ENCODE data around the gene GALR2. TPM values are rescaled to one million over a fixed set of nuclear protein-coding genes. Genes with fewer than 3 reads are reported as not detected.

GALR2 gene
- total RNA-seq, 1 donor from 2014 or later, result not detected

GRCh38 chr17:76091526-76092286, 17.1 kb downstream of the GALR2 start:
- no peak for FAIRE-seq

DNA sequence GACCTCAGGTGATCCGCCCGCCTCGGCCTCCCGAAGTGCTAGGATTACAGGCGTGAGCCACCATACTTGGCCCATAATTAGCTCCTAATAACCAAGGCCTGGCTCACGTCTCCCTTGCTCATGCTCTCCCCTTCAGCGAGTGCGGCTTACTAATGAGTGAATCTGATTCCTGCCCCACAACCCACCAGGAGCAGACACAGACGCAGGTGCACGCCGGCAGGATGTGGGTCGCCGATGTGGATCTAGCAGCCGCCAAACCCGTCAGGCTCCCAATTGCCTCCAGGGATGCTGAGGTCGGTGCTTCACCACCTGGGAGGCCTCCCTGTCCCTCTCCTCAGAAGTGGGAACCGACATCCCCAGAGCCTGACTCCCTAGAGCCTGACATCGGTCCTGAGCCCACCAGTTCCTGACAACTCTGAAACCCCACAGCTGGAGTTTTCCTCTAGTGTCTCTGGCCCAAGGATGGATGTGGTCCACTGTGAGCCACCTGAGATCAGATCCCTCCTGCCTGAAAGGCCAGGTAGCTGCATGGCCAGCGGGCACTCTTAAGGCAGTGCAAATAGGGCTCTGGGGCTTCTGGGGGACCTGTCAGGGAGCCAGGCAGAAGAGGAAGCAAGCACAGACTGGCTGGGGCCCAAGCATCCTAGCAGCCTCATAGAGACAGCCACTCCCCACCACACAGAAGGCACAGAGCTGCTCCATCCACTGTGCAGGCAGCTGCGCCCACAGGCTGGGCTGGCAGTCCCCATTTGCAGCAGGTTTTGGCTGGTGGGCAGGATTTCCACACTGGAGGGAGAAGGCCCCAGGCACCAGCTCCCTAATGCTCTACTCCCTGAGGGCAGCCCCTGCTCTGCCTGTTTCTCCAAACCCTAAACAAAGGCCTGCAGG, 18.2 kb downstream of the GALR2 start:
- no peak for FAIRE-seq
- no peak for DNase-seq (ENCODE audit: low spot score in 2 of 2)

More at GRCh38 chr17:76091526-76092286, 17.1 kb downstream of the GALR2 start:
- DNase-seq (ENCODE audit: low spot score in 2 of 2), result no peak

GRCh38 chr17:76094046-76094445, 19.5 kb downstream of the GALR2 start:
- no peak for FAIRE-seq

DNA sequence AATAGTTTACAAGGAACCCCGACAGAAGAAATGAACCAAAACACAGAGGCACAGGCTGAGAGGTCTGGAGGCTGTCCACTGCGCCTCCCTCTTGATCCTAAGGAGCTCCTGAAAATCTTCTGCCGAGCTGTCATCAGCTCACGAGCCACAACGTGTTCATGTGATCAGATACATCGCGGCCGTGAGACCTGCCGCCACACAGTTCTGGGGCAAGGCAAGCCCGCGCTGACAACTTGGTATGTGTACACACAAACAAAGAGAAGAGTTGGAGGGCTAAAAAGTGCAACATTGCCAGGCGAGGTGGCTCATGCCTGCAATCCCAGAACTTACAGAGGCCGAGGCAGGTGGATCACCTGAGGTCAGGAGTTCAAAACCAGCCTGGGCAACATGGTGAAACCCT, 21.4 kb downstream of the GALR2 start:
- DNase-seq (ENCODE audit: low spot score in 2 of 2) (no peak), FAIRE-seq (no peak)

More at GRCh38 chr17:76094046-76094445, 19.5 kb downstream of the GALR2 start:
- DNase-seq (ENCODE audit: low spot score in 2 of 2), result no peak

DNA sequence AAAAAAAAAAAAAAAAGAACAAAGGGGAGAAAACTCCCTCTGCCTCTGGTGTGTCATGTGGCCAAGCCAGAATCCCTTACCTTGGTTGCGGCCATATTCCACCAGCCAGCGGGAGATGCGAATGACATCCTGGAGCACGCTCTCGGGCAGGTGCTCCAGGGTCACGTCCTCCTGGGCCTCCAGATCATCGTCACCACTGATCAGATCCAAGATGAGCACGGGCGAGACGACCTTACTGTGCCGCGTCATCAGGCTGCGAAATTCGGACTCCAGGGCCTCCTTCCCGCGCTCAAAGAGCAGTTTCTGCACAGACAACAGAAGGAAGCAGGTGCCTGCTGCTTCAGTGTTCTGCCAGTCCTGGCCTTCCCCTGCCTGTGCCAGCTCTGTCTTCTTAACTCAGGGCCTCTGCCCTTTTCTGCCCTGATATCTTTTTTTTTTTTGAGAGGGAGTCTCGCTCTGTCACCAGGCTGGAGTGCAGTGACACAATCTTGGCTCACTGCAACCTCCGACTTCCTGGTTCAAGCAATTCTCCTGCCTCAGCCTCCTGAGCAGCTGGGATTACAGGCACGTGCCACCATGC, 23.2 kb downstream of the GALR2 start:
- no peak for FAIRE-seq
- no peak for DNase-seq (ENCODE audit: low spot score in 2 of 2)

DNA sequence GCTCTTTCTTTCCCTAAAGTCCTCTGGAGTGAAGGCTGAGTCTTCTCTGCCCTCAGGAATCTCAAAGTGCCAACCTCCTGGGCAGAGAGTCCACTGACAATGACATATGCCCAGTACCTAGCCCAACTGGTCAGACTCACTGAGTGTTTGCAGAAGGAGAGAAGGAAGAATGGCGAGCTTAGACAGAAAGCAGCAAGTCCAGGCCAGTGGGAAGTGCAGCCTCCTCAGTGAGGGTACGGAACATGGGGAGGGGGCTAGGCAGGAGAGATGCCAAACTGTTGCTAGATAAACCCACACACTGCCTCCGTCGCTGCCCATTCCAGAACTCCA, 28.3 kb downstream of the GALR2 start:
- FAIRE-seq (no peak), DNase-seq (ENCODE audit: low spot score in 2 of 2) (no peak)

GRCh38 chr17:76103274-76104139, 28.9 kb downstream of the GALR2 start, which contains the start of gene EXOC7:
EXOC7 (minus strand) TSS chr17:76103787; CDS start chr17:76103692, 95 bp downstream.
- DNase-seq (ENCODE audit: low spot score in 2 of 2) (peak; percentile 85 to 92), FAIRE-seq (no peak)

- DNase-seq (ENCODE audit: low spot score in 2 of 2) (no peak), FAIRE-seq (no peak)
Observed at GRCh38 chr17:76104140-76104895, 29.7 kb downstream of the GALR2 start.

DNA sequence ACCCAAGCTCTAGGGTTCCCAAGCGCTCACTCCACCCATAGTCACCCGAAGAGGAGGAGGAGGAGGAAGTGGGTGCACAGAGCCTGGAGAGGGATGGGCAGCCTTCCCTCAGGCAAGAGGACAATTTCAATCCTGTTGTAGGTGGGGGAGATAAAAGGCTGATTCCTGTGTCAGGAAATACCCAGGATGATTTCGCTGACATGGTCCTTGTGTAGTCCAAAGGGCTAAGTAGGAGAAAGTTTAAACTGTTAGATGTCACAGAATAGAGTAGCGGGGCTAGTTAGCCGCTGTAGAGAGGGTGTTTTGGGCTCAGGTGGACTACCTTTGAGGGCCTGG, 30.3 kb downstream of the GALR2 start:
- DNase-seq (ENCODE audit: low spot score in 2 of 2) (no peak), FAIRE-seq (no peak)

GRCh38 chr17:76106703-76107102, 32.1 kb downstream of the GALR2 start:
- FAIRE-seq (no peak), DNase-seq (ENCODE audit: low spot score in 2 of 2) (no peak)

DNA sequence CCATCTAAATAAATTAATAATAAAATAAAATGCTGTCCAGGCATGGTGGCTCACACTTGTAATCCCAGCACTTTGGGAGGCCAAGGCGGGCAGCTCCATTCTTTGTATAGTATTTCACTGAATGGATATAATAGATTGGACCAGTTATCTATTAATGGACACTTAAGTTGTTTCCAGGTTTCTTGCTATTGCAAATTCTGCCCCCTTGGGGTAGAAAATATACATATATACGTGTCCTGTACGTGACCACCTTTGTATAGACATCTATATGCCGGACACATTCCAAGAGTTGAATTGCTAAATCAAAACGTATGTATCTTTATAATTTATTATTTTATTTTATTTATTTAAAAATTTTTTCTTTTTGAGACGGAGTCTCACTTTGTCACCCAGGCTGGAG, 32.9 kb downstream of the GALR2 start:
- no peak for DNase-seq (ENCODE audit: low spot score in 2 of 2)
- no peak for FAIRE-seq

DNA sequence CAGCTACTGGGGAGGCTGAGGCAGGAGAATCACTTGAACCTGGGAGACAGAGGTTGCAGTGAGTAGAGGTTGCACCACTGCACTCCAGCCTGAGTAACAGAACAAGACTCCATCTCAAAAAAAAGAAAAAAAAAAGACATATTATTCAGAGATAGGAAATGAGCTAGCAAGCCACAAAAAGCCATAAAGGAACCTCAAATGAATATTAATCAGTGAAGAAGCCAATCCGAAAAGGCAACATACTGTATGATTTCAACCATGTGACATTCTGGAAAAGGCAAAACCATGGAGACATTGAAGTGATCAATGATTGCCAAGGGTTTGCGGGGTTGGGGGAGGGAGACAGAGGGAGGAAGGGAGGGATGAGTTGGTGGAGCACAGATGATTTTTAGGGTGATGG, 37.4 kb downstream of the GALR2 start:
- DNase-seq (ENCODE audit: low spot score in 2 of 2), result no peak
- no peak for FAIRE-seq

DNA sequence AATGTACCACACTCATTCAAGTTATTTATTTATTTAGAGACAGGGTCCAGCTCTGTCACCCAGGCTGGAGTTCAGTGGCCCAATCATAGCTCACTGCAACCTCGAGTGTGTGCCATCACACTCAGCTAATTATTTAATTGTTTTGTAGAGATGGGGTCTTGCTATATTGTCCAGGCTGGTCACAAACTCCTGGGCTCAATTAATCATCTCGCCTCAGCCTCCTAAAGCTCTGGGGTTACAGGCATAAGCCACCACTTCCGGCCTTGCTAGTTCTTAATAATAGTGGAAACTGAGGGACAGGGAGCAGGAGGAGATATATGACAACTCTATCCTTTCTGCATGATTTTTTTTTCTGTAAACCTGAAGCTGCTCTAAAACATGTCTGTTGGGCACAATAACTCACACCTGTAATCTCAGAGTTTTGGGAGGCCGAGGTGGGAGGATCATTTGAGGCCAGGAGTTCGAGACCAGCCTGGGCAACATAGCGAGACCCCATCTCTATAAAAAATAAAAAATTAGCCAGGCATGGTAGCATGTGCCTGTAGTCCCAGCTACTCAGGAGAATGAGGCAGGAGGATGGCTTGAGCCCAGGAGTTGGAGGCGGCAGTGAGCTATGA, 40.7 kb downstream of the GALR2 start:
- no peak for FAIRE-seq
- no peak for DNase-seq (ENCODE audit: low spot score in 2 of 2)

- FAIRE-seq (no peak), DNase-seq (ENCODE audit: low spot score in 2 of 2) (no peak)
Observed at GRCh38 chr17:76119409-76120371, 45.1 kb downstream of the GALR2 start.

DNA sequence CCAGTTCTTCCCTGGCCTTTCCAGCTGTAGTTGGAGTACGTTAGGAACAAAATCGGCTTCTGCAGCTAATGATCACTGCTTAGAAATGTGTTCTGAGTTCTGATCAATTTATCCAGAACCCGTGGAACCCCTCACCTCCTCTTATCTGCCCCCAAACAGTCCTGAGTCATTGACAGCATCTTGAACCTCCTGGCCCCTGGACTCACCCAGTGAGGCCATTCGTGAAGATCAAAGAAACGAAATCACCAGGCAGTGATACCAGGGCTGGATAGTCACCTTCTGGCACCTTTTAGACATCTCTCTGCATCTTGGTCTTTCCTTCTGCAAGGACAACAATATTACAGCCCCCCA, 46.1 kb downstream of the GALR2 start:
- no peak for DNase-seq (ENCODE audit: low spot score in 2 of 2)
- FAIRE-seq, result no peak

- DNase-seq (ENCODE audit: low spot score in 2 of 2) (peak; percentile 66 to 74), FAIRE-seq (no peak)
Observed at GRCh38 chr17:76121932-76122430, 47.4 kb downstream of the GALR2 start.

- DNase-seq (ENCODE audit: low spot score in 2 of 2), result peak; percentile 11 to 33
- FAIRE-seq, result no peak
Observed at GRCh38 chr17:76122431-76123190, 48.0 kb downstream of the GALR2 start.
